ENCODE data around the gene GOLGA6L9.
"Not testable (repeated sequence)": the region's sequence is repeated elsewhere in the genome, so short reads cannot be mapped to it uniquely, and the experiment has no call there.

DNA sequence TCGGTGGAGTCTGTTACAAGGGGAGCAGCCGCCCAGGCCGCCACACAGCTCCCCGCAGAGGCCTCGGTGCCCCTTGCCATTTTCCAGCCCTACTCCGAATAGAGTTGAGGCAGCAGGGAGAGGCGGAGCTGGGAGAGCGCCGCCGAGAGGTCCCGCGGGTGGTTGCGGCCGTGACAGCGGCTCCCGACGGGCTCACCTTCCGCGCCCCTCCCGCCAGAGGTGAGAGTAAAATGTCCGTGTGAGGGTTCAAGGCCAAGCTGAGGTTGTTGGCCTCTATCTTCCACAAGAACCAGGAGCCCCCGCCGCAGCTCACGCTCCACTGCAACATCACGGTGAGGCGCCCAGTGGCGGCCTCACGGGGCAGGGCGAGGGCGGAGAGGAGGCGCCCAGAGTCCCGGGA lies 15.8 kb downstream of the GOLGA6L9 start:
- not testable (repeated sequence) for TF ChIP-seq CTCF (conservative IDR thresholded peaks at IDR 0.05; ENCODE audit: low read depth, low read length); EZH2phosphoT487 (IDR thresholded peaks at IDR 0.05; ENCODE audit: borderline replicate concordance, low read length)
